Activated gamma-delta T cell treated with Interleukin-2 at 50 U/mL for 16 hours (primary cell): ENCODE measurements around the gene DOCK4.

Experiments used
- DNase-seq: peaks from one replicate; pipeline ENCODE4 v3.0.0-alpha.2; 2020

The DOCK4 gene

DNA sequence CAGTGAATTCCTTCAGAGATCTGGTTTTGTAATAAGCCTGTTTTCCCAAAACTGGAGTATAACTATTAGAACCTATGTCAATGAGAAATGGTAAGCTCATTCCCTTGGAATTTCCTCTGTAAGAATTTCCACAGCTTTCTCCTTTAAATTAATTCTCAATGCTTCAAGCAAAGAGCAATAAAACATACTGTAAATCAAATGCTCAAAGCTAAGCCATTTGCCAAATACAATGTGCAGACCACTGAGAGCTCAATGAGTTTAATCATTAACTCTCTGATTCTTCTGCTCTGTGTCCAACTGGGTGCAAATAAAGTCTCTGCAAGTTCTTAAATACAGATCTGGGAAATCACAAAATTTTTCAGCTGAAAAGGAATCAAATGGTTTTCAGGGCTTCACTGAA, 416.3 kb downstream of the DOCK4 start:
- DNase-seq = no peak

DNA sequence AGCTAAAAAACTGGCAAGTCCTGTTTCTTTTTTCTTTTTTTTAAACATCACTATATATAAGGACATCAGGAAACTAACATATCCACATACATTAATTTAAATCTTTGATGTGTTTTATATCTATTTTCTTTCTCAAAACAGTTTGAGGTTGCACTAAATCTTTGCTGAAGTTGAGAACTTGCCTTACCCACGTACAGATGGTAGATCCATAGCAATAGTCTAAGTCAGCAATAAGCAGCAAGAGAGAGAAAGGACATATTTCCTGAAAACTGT, 417.2 kb downstream of the DOCK4 start:
- no peak for DNase-seq

DNA sequence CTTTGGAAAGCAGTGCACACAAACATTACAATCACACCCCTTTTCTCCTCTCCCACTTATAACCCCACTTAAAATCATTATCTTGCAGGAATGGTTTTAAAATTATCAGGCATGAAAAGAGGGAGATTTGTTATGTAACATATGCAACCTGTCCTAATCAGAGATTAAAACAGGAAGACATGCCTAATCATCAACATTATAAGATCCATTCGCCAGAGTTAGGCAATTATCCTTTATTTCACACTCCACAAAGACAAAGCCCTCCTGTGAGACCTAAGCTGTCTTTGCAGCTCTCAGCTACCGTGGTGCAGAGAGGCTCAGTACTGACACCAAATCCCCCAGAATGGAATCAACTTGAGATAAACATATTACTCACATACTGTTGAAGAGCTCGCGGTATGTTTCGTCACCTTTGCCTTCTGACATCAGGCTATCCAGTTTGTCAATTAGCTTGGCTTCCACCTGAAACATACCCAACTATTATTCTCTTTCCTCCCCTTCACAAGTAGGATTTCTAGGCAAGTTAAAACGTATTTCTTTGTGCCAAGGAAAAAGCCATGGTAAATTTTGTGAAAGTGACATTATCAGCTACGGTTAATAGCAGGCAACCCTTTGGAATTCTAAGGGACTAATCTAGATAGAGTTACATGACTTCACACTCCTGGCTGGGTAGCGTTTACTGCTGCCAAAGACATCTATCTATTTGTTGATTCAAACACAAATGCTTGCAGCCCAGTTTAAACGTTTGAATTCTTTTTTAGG, 417.7 kb downstream of the DOCK4 start:
- no peak for DNase-seq

DNA sequence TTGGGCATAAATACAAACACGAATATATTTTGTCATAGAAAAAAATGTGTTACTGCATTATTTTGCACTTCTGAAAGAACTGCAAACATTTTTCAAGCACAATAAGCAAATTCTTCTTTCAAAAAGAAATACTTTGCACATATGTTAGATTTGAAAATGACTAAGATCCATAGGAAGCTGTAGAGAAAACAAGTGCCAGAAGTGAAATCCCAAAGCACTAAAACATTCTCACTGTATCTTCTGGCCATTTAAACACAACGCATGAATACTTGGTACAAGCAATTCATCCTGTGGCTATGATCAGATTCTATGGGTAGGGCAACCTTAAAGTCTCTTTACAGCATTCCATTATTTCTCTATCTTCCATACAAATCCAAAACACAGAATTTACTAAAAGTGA, 418.5 kb downstream of the DOCK4 start:
- no peak for DNase-seq

DNA sequence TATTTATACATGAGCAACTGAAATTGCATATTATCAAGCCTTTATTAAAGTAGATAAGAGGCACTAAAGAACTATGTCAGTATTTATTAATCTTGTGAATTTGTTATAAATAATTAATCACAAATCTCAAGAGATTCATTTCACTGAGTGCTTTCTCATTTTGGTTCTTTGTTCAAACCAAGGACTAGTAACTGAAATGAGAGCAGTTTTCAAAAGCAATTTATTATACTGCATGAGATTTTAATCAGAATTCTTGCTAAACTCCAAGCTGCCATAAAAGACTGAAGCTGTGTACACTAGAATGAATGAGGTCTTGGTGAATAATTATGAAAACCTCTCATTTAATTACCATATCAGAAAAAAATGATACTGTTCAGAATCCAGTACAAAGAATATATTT, 419.1 kb downstream of the DOCK4 start:
- DNase-seq = no peak

DNA sequence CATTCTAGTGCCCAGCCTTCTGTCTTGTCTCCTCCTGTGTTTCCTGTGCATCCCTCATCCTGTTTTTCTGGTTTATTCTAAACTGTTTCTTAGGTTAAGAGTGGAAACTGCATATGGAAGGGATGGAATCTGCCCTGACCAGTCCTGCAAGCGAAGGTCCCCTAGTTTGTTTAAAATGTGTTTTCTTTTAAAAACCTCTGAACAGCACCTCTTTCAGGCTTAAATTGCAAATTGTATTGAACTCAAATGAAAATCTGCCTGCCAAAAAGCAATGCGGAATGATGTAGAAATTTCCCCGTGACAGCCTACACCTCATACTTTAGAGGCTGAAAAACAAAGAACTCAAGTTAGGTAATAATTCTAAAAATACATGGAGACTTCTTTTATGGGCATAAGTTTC, 421.1 kb downstream of the DOCK4 start:
- no peak for DNase-seq

DNA sequence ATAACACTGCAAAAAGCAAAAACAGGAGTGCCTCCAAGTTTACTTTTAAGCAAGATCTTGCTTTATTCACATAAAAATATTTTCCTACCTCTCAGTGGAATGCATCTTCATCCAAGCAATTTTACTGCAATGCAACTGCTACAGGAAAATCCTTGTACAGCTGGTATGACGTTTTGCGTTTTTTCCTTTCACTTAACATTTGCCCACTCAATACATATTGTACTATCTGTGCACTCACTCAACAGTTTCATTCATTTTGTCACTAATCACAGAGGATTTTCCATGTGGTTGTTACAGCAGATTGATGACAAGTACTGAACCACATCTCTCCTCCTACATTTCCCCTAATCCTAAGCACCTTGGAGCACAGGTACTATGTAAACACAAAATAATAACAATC, 421.9 kb downstream of the DOCK4 start:
- DNase-seq = no peak

DNA sequence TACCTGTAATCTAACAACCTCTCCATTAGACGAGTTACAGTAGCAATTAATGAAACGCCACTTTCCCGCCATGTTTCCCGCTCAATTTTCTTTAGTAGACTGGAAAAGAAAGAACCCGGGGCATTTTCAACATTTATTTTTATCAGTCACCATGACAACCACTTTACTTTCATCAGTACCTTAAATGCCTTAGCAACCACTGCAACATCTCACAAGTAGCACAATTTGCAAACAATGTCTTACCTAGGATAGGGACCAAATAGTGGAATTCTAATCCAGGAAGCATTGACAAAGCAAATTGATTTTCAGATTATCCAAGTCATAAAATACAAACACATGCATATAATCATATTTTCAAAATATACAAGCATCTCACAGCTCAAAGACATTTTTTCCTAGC, 422.3 kb downstream of the DOCK4 start:
- no peak for DNase-seq

DNA sequence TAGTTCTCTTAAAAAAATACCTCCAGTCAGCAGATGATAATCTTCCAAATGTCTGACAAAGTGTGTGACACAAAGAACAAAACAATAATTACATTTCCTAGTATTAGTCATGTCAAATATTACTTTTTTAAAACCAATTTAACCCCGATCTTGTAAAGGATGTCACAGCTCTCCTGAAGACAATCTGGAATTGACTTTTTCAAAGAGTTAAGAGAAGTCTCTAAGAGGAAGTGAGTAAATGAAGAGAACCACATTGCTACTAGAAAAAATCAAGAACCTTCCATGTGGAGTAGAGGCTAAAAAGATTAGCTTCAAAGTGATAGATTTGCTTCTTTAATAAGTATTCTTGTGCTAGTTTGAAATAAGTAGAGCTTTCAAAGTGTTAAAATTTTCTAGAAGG, 425.7 kb downstream of the DOCK4 start:
- no peak for DNase-seq

DNA sequence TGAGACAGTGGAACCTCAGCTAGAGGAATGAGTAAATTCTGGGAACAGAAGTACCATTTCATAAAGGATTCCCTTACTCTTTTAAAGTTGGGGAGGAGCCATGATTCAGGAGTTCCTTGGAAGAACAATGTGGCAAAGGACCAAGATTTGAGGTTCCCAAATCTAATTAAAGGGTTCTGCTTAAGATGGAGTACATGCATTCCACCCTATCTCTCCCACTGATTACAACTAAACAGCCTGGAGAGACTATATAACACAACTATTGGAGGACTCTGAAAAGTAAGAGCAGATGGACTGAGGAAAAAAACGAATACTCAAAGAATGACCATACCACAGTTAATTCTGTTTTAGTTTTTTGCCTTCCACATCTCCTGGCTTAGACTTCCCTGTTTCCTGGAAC, 431.0 kb downstream of the DOCK4 start:
- DNase-seq = no peak

DNA sequence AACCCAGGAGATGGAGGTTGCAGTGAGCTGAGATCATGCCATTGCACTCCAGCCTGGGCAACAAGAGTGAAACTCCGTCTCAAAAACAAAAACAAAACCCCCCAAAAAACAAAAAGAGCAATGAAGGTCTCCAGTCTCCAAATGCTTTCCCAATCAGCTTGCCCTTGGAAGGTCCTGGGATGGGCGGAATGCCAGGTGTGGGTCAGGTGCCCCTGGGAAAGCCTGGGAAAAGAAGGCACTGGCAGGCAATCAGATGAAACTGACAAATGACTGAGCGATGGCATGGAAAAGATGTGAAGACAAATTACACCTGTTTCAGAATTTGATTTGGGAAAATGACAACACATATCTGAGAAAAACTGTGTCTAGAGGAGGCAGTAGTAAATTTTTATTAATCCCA, 433.5 kb downstream of the DOCK4 start:
- no peak for DNase-seq

DNA sequence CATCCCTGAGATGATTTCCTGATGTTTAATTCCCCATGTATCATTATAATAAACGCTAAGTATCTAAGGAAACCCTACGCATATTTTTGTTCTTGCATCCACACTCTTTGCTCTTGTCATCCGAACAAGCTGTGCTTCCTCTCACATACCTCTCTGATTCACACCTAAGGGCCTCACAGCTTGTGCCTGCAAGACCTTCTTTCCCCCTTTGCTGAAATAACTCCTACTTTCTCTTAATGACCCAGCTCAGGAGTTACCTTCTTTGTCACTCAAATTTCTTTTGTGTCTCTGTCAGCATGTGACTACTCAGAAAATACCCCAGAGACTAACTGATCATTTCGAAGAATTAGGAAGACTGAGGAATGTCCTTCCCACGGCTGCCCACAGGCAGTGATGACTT, 434.6 kb downstream of the DOCK4 start:
- DNase-seq = no peak

DNA sequence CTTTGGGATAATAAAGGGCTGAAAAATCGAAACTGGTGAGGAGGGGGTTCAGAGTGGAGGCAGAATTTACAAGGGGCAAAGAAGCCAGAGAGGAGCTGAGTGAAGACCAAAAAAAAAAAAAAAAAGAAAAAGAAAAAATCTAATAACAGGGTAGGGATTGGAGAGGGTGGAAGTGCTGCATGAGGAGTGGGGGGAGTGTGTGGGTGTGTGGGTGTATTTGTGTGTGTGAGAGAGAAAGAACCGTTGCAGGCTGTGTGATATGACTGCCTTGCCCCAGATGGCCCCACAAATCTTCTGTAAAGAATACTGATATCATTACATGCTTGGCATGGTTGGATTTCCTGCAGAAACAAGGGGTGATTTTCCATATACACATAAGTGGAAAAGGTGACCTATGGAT, 436.1 kb downstream of the DOCK4 start:
- DNase-seq = no peak

DNA sequence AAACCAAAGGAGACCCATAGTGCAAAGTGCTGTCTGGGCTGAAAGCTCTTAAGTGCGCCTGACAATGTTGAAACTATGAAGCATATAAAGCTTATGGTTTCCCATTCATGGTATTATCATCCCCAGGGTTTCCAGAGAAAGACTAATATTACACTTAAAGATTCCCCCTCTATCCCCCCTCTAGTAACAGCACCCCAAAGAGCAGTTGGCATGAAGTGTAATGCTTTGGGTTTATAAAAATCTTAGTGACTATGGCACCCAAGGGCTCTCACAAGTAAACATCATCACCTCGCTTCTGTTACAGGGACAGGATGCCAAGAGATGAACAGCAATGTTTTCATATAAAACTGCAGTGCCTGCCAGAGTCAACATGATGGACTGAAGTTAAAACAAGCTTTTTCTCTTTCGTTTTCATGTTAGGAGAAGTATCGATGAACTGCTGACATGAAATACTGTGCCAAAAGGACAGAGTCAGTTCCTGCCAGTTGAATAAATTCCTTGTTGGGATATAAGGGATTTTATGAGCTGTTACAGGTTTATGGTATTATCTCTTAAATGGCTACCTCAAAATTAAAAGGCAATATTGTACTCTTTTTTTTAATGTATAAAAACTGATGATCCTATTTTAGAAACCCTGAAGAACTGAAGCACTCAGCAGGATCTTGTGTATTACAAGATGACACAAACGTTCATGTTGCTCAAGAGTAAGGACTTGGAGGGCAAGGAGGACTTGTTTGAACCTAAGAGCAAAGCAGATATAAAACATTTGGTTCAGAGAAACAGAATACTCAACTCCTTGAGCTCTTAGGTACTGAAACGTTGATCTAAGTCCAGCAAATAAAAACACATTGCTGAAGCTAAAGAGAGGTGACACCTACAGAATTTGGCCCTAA, 440.2 kb downstream of the DOCK4 start:
- no peak for DNase-seq

DNA sequence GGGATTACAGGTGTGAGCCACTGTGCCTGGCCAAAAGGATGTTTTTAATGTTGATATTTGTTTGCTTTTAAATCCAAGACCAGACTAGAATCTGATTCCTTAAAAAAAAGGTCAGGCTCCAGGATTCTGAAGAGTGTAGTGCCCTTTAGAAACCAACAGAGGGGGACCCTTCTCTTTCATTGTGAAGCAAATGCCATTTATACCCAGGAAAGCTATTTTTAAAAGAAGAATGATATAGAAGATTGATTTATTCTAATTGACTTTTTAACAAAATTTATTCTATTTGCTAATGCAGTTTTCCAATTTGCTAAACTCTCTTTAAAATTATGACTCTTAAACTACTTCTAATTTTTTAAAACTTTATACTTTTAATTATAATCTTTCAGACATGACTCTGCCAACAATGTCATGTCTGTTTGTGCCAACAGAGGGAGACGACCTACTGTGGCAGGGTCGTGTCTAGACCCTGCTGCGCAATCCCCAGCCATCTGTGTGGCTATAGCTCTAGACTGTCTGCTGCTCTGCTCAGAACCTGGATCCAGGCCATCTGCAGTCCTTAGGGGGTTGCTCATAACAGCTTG, 442.9 kb downstream of the DOCK4 start:
- DNase-seq = no peak

DNA sequence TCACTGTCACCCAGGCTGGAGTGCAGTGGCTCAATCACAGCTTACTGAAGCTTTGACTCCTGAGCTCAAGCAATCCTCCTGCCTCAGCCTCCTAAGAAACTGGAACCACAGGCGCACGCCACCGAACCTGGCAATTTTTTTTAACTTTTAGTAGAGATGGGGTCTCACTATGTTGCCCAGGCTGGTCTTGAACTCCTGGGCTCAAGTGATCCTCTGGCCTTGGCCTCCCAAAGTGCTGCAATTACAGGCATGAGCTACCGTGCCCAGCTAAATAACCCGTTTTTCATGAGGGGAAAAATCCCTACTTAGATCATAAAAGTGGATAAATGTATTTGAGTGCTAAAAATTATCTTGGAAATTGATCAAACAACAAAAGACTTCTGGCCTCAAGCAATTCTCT, 443.4 kb downstream of the DOCK4 start:
- DNase-seq = no peak

DNA sequence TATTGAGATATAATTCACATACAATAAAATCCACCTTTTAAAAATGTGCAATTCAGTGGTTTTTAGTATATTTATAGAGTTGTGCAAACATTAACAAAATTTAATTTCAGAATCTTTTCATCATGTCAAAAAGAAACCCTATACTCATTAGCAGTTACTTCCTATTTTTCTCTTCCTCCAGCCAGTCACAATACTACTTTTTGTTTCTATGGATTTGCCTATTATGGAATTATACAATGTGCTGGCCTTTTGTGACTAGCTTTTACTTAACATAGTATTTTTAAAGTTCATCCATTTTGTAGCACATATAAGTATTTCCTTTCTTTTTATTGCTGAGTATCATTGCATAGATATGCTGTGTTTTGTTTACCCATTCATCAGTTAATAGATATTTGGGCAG, 444.0 kb downstream of the DOCK4 start:
- DNase-seq = no peak

DNA sequence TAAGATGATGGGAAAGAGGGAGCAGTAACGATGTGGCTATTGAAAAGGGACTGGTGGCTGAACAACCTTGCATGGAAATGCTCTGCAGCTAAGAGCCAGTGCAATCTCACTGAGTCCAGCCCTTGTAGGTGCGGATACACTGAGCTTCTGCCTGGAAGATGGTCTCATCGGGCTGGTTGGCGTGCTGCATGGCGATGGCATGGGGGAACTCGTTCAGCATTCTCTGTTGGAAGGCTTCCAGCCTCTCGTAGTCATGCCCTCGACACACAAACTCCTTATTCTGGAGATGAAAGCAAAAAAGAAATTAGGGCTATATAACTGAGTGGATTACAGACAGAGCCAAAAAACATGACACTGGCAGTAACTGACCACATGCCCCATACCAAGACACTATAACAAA, 446.2 kb downstream of the DOCK4 start:
- no peak for DNase-seq

DNA sequence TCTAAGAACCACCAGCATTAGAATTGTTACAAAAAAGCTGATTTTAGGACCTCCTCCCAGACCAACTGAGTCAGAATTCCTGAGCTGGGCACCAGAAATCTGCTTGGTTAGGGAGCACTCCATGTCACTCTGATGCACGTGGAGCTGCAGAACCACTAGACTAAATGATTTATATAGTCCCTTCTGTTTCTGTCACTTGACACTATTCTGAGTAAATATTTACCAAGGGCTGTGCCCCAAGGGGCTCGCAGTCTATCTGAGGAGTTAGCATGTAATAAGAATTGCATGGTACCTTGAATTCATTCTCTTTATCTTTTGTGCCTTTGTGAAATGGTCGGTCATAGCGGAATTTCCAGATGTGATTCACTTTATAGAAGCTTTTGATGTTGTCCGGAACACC, 447.9 kb downstream of the DOCK4 start:
- no peak for DNase-seq

DNA sequence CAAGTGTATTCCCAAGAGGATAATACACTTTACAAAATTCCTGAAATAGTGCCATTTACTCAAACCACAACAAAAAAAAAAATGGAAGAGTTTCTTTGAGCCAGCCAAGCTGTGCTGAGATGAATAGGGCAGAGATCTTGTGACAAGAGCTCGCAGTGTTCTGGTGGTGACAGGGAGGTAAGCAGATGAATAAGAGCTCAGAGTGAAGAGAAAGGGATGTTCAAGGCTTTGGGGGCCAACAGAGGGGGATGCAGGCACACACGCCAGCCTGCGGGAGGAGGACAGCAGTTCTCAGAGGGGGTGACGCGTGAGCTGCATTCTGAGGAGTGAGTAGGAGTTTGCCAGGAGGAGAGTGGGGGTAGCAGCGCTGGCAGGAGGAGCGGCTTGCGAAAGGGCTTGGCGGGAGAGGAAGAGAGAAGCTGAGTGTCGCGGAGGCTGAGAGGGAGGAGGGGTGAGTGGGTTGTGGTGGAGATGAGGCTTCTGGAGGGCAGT, 449.5 kb downstream of the DOCK4 start:
- DNase-seq = no peak

DNA sequence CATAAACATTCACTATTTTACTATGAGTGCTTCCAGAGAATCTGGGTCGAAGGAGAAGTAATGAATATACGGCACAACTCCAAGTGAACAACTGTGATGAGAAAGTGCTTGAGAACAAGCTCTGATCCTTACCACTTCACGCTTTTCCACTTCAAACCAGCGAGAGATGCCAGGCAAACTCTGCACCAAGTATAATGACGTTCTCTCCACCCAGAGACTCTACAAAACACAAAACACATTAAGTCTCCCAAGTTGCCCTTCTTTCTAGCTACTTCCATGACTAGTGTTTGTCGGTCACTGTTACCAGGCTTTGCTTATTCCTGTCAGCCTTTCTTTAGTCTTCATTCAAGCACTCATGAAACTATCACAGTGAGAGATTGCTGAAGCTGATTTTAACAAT, 450.8 kb downstream of the DOCK4 start:
- DNase-seq = no peak

DNA sequence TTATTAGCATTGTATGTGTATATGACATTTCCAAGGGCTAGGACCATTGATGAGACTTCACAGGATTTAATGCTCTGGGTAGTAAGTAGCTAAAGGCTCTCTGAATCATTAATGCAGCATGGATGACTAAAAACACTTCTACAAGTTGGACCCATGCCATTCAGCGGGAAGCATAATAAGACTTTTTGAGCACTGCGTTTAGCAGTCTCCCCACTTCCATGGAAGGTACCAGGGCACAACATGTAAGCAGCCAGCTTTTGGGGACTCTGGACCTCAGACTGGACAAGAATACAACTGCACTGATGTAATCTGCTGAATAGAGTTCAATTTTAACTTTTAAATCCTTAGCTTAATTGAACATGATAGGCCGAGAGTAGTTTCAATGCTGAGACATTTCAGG, 452.2 kb downstream of the DOCK4 start:
- no peak for DNase-seq

DNA sequence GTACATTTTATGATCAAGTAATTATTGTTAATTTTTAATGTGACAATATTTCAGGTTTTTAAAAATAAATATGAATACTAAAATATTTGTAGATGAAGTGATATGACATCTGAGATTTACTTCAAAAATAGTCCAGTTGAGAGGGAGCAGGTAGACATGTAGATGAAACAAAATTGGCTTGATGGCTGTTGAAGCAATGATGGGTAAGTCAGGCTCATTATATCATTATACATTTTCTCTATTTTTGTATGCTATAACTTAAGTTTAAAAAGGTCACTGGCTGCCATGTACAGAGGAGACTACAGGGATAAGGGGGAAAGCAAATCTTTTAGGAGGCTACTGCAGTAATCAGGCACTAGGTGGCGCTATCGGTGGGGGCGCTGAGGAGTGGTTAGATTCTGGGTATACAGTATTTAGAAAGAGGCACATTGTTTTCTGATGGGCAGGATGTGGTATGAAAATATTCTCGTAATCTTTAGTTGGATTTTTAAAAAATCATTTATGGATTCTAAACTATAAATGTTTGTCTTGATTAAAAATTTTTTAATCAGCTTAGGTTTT, 454.1 kb downstream of the DOCK4 start:
- peak; percentile 41 for DNase-seq

DNA sequence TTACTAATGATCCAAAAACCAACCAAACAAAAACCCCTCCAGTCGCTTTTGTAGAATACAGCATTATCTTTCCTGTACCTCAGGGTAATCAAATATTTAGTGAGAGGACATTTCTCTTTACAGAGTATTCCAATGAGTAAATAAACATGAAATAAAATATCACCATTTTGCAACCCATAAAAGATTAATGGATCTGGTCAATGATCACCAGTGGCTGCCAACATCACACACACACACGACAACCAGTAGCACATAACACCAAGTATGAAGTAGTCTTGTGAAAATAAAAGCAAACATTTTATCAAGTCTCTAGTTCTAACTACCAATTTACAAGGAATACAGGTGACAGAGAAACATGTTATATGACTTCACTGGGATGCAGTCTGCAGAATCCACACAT, 455.3 kb downstream of the DOCK4 start:
- no peak for DNase-seq
